HepG2 (cell line): ENCODE measurements around the gene CIAPIN1. TPM values are rescaled to one million over a fixed set of nuclear protein-coding genes. Genes with fewer than 3 reads are reported as not detected.

Experiments
- ESRRA ChIP-seq: sonication (generic); formaldehyde crosslinking; IDR thresholded peaks from 2 replicates; pipeline ENCODE4 v1.5.1; 2020; ENCODE audit warnings: mild to moderate bottlenecking, low read depth, missing genetic modification reagents
- ETV5 ChIP-seq: IDR thresholded peaks from 2 replicates; pipeline ENCODE4 v1.6.1; 2018; ENCODE audit warnings: missing biosample characterization, missing genetic modification reagents, inconsistent platforms, borderline replicate concordance
- FOSL2 ChIP-seq: sonication (generic); formaldehyde crosslinking; IDR thresholded peaks from 2 replicates; pipeline ENCODE4 v1.4.0; 2020; ENCODE audit warnings: missing genetic modification reagents
- GTF3A ChIP-seq: sonication (generic); formaldehyde crosslinking; conservative IDR thresholded peaks from 2 replicates; pipeline ENCODE4 v1.4.0; 2020; ENCODE audit warnings: mild to moderate bottlenecking, missing genetic modification reagents
- JUNB ChIP-seq: sonication (generic); formaldehyde crosslinking; IDR thresholded peaks from 2 replicates; pipeline ENCODE4 v1.8.0; 2022; ENCODE audit warnings: missing genetic modification reagents, mild to moderate bottlenecking, borderline replicate concordance
- KDM4B ChIP-seq: sonication (generic); formaldehyde crosslinking; IDR thresholded peaks from 2 replicates; pipeline ENCODE4 v1.4.0; 2020; ENCODE audit warnings: missing genetic modification reagents
- MED1 ChIP-seq: sonication (generic); formaldehyde crosslinking; IDR thresholded peaks from 2 replicates; pipeline ENCODE4 v1.4.0; 2020; ENCODE audit warnings: missing genetic modification reagents
- NCOA2 ChIP-seq: sonication (generic); formaldehyde crosslinking; IDR thresholded peaks from 2 replicates; pipeline ENCODE4 v1.8.0; 2022; ENCODE audit warnings: inconsistent platforms
- NFKB2 ChIP-seq: sonication (generic); formaldehyde crosslinking; IDR thresholded peaks from 2 replicates; pipeline ENCODE4 v1.4.0; 2020; ENCODE audit warnings: missing genetic modification reagents, borderline replicate concordance
- NR2F2 ChIP-seq: IDR thresholded peaks from 2 replicates; pipeline ENCODE4 v1.6.1; 2012; ENCODE audit warnings: low read depth, inconsistent platforms, borderline replicate concordance
- POGZ ChIP-seq: sonication (generic); formaldehyde crosslinking; IDR thresholded peaks from 2 replicates; pipeline ENCODE4 v1.4.0; 2020; ENCODE audit warnings: mild to moderate bottlenecking, missing genetic modification reagents
- POLR2AphosphoS2 ChIP-seq: IDR thresholded peaks from 2 replicates; pipeline ENCODE4 v1.6.1; 2011; ENCODE audit warnings: low read depth, low read length, improper control_type of control experiment
- SNAI1 ChIP-seq: sonication (generic); formaldehyde crosslinking; IDR thresholded peaks from 2 replicates; pipeline ENCODE4 v1.5.0; 2020; ENCODE audit warnings: mild to moderate bottlenecking, missing genetic modification reagents, borderline replicate concordance
- TBX3 ChIP-seq: fragments of 450-650 bp; IDR thresholded peaks from 2 replicates; pipeline ENCODE4 v1.6.1; 2017; ENCODE audit warnings: antibody characterized with exemption, mild to moderate bottlenecking, inconsistent platforms, borderline replicate concordance
- TCF12 ChIP-seq, 2 experiments: fragments of 450-650 bp in 1 of 2; sonication (generic) in 1 of 2; formaldehyde crosslinking in 1 of 2; IDR thresholded peaks; 2 replicates each; pipeline versions ENCODE4 v1.6.1 to v1.8.0; 2017 to 2022; ENCODE audit warnings: antibody characterized with exemption in 1 of 2, mild to moderate bottlenecking in 1 of 2, missing genetic modification reagents in 1 of 2, moderate library complexity in 1 of 2
- ZBTB46 ChIP-seq: sonication (generic); formaldehyde crosslinking; IDR thresholded peaks from 2 replicates; pipeline ENCODE4 v1.4.0; 2020; ENCODE audit warnings: mild to moderate bottlenecking, missing genetic modification reagents, borderline replicate concordance
- ZFY ChIP-seq: sonication (generic); formaldehyde crosslinking; IDR thresholded peaks from 2 replicates; pipeline ENCODE4 v1.4.0; 2020; ENCODE audit warnings: missing genetic modification reagents
- ZMAT3 ChIP-seq: sonication (generic); formaldehyde crosslinking; conservative IDR thresholded peaks from 2 replicates; pipeline ENCODE4 v1.7.0; 2021; ENCODE audit warnings: missing genetic modification reagents
- ZNF331 ChIP-seq: sonication (generic); formaldehyde crosslinking; IDR thresholded peaks from 2 replicates; pipeline ENCODE4 v1.4.0; 2020; ENCODE audit warnings: missing genetic modification reagents
- ZNF672 ChIP-seq: sonication (generic); formaldehyde crosslinking; IDR thresholded peaks from 2 replicates; pipeline ENCODE4 v1.8.1; 2022; ENCODE audit warnings: missing genetic modification reagents
- ZNF7 ChIP-seq: IDR thresholded peaks from 2 replicates; pipeline ENCODE4 v1.6.1; 2016; ENCODE audit warnings: missing biosample characterization, missing genetic modification reagents
- polyA plus RNA-seq, 8 experiments: library from polyadenylated mRNA; depleted of rRNA in 3 of 8; stranded (reverse) in 7 of 8; unstranded in 1 of 8; fragments of >200 nt; fragmentation: Illumina TruSeq in 4 of 8; extraction: Trizol in 4 of 8; gene quantifications; 2 replicates each; pipeline versions ENCODE4 v1.2.1 to v1.2.3, GENCODE V29; 2011 to 2016; ENCODE audit warnings: low read depth in 4 of 8, missing spikeins in 1 of 8, mixed read lengths in 1 of 8; ENCODE audit not compliant: insufficient read depth in 1 of 8
- total RNA-seq, 5 experiments: library from RNA; depleted of rRNA; stranded (reverse); fragments of >200 nt; fragmentation: Illumina TruSeq; extraction: Trizol; gene quantifications; 2 replicates each; pipeline ENCODE4 v1.2.3, GENCODE V29; 2016; ENCODE audit warnings: low read depth in 1 of 5
- TF ChIP-seq, protein P1 (sequence below): sonication (generic); formaldehyde crosslinking; IDR thresholded peaks from 2 replicates; pipeline ENCODE4; 2020; ENCODE audit warnings: missing genetic modification reagents, mild to moderate bottlenecking, borderline replicate concordance
- TF ChIP-seq, protein P2 (sequence below): sonication (generic); formaldehyde crosslinking; IDR thresholded peaks from 2 replicates; pipeline ENCODE4 v1.5.1; 2020; ENCODE audit warnings: mild to moderate bottlenecking, missing genetic modification reagents, moderate library complexity

CIAPIN1 gene
- total and polyA plus RNA-seq, 2 of the 13 experiments (the other 11 are each of a cell fraction or from before 2014, with no cell fraction given): 69.3 to 89.7 TPM

GRCh38 chr16:57384248-57385070 is 62.7 kb downstream of the CIAPIN1 start (continued):
- peak; percentile 43 for TF ChIP-seq POLR2AphosphoS2
- TF ChIP-seq, protein P1, sequence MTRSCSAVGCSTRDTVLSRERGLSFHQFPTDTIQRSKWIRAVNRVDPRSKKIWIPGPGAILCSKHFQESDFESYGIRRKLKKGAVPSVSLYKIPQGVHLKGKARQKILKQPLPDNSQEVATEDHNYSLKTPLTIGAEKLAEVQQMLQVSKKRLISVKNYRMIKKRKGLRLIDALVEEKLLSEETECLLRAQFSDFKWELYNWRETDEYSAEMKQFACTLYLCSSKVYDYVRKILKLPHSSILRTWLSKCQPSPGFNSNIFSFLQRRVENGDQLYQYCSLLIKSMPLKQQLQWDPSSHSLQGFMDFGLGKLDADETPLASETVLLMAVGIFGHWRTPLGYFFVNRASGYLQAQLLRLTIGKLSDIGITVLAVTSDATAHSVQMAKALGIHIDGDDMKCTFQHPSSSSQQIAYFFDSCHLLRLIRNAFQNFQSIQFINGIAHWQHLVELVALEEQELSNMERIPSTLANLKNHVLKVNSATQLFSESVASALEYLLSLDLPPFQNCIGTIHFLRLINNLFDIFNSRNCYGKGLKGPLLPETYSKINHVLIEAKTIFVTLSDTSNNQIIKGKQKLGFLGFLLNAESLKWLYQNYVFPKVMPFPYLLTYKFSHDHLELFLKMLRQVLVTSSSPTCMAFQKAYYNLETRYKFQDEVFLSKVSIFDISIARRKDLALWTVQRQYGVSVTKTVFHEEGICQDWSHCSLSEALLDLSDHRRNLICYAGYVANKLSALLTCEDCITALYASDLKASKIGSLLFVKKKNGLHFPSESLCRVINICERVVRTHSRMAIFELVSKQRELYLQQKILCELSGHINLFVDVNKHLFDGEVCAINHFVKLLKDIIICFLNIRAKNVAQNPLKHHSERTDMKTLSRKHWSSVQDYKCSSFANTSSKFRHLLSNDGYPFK (CRISPR knock-in tag): peak; percentile 31; the same call in 1 of the 2 replicates
- peak; percentile 37; the same call in 1 of the 2 replicates for TF ChIP-seq NR2F2
- 0 out of 2 replicates have a peak, but pooled peaks have one; percentile 58 for TF ChIP-seq ZMAT3 (CRISPR knock-in tag)
- peak; percentile 43; the same call in 1 of the 2 replicates for TF ChIP-seq GTF3A (CRISPR knock-in tag)
- no peak for TF ChIP-seq TBX3
- TF ChIP-seq NFKB2 (CRISPR knock-in tag): 0 out of 2 replicates have a peak, but pooled peaks have one; percentile 36
- TF ChIP-seq ZFY (CRISPR knock-in tag): peak; percentile 26; the same call in 1 of the 2 replicates
- TF ChIP-seq NCOA2 (CRISPR knock-in tag): 0 out of 2 replicates have a peak, but pooled peaks have one; percentile 9
- no peak for TF ChIP-seq TCF12 (IDR thresholded peaks at IDR 0.05)
- peak; percentile 88 for TF ChIP-seq TCF12 (CRISPR knock-in tag; IDR thresholded peaks at IDR 0.05)
- no peak for TF ChIP-seq MED1 (CRISPR knock-in tag)
- TF ChIP-seq KDM4B (CRISPR knock-in tag): 0 out of 2 replicates have a peak, but pooled peaks have one; percentile 19
- 0 out of 2 replicates have a peak, but pooled peaks have one; percentile 34 for TF ChIP-seq ETV5 (CRISPR knock-in tag)
- TF ChIP-seq JUNB (CRISPR knock-in tag): peak; percentile 46; the same call in 1 of the 2 replicates
- peak; percentile 64; the same call in 1 of the 2 replicates for TF ChIP-seq SNAI1 (CRISPR knock-in tag)
- TF ChIP-seq ZNF672: peak; percentile 81; the same call in 1 of the 2 replicates
- no peak for TF ChIP-seq ZBTB46 (CRISPR knock-in tag)
- TF ChIP-seq ZNF7: 0 out of 2 replicates have a peak, but pooled peaks have one; percentile 2
- TF ChIP-seq POGZ: peak; percentile 43; the same call in 1 of the 2 replicates
- TF ChIP-seq, protein P2, sequence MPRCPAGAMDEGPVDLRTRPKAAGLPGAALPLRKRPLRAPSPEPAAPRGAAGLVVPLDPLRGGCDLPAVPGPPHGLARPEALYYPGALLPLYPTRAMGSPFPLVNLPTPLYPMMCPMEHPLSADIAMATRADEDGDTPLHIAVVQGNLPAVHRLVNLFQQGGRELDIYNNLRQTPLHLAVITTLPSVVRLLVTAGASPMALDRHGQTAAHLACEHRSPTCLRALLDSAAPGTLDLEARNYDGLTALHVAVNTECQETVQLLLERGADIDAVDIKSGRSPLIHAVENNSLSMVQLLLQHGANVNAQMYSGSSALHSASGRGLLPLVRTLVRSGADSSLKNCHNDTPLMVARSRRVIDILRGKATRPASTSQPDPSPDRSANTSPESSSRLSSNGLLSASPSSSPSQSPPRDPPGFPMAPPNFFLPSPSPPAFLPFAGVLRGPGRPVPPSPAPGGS (CRISPR knock-in tag): 0 out of 2 replicates have a peak, but pooled peaks have one; percentile 28
- TF ChIP-seq ESRRA (CRISPR knock-in tag): peak; percentile 72; the same call in 1 of the 2 replicates
- TF ChIP-seq ZNF331 (CRISPR knock-in tag): 0 out of 2 replicates have a peak, but pooled peaks have one; percentile 25
- 0 out of 2 replicates have a peak, but pooled peaks have one; percentile 16 for TF ChIP-seq FOSL2
